HG02642 (cell line): ENCODE data around the gene SPPL3.
"Not testable (repeated sequence)": the region's sequence is repeated elsewhere in the genome, so short reads cannot be mapped to it uniquely, and the experiment has no call there.

Experiments used
- ATAC-seq: cut with Tn5 transposase; IDR thresholded peaks from one replicate; pipeline ENCODE4 v1.9.1; 2021; ENCODE audit warnings: mild to moderate bottlenecking; ENCODE audit not compliant: unreplicated experiment, poor library complexity

Gene SPPL3

GRCh38 chr12:120922279-120922678 is 18.1 kb upstream of the SPPL3 start:
- no peak for ATAC-seq

DNA sequence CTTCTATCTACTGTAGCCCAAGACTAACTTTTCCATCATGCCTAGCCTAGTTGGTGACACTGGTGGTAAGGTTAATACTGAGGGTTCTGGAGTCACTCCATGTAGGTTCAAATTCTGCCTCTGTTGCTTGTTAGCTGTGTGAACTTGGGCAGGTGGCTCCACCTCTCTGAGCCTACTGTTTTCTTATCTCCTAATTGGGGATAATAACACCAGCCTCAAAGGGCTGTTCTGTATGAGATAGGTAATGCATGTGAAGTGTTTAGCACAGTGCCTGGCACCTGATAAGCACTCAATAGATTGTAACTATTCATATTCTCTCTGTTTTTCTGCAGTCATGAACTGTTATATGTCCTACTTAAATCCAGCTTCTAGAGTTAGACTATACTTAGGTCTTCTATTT is 17.5 kb upstream of the SPPL3 start:
- ATAC-seq: no peak

- ATAC-seq: no peak
Measured at GRCh38 chr12:120920178-120920577, 16.0 kb upstream of the SPPL3 start.

DNA sequence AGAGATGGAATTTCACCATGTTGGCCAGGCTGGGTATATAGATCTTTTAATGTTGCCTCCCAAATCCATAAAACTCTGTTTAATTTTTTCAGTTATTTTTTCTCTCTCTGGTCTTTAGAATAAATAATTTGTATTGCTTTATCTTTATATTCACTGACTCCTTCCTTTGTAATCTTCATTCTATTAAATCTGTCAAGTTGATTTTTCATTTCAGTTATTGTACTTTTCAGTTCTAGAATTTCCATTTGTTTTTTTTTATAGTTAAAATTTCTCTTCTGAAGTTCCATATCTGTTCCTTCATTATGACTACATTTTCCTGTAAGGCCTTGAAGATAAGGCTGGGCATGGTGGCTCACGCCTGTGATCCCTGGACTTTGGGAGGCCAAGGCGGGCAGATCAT is 13.6 kb upstream of the SPPL3 start:
- no peak for ATAC-seq

DNA sequence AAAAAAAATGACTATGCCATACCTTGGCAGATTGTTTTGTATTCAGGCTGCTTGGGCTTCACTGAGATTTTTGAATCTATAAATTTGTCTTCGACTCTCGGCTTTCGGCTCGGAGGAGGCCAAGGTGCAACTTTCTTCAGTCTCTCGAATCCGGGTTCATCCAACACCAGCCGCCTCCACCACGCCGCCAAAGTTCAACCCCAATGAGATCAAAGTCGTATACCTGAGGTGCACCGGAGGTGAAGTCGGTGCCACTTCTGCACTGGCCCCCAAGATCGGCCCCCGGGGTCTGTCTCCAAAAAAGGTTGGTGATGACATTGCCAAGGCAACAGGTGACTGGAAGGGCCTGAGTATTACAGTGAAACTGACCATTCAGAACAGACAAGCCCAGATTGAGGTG is 12.4 kb upstream of the SPPL3 start:
- no peak for ATAC-seq

DNA sequence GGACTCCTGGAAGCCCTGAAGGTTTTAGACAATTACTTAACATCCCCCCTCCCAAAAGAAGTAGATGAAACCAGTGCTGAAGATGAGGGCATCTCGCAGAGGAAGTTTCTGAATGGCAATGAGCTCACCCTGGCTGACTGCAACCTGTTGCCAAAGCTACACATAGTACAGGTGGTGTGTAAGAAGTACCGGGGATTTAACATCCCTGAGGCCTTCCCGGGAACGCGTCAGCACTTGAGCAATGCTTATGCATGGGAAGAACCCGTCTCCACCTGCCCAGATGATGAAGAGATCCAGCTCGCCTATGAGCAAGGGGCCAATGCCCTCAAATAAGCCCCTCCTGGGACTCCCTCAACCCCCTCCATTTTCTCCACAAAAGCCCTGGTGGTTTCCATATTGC is 10.6 kb upstream of the SPPL3 start:
- ATAC-seq: no peak

DNA sequence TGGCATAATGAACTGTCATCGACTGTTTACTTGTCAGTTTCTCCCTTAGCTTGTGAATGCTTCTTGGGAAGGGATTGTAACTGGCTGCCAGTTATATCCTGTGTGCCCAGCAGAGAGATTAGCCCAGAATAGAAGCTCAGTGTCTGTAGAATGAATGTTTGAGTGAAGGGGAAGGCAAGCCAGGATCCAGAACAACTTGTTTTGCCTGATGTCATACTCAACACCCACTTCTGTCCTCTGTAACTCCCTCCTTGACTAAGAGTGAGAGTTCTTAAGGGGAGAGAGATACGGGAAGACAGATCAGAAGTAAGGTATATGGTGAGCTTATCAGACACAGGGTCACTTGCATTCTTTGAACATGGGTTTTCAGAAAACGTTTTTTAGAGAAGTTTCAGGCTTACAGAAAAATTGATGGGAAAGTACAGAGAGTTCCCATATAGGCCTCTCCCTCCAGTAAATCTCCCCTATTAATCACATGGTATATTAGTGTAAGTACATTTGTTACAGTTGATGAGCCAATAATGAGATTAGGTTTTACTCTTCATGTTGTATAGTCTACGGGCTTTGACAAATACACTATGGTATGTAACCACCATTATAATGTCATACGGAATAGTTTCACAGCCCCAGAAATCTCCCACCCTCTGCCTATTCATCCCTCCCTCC is 5.6 kb upstream of the SPPL3 start:
- no peak for ATAC-seq

DNA sequence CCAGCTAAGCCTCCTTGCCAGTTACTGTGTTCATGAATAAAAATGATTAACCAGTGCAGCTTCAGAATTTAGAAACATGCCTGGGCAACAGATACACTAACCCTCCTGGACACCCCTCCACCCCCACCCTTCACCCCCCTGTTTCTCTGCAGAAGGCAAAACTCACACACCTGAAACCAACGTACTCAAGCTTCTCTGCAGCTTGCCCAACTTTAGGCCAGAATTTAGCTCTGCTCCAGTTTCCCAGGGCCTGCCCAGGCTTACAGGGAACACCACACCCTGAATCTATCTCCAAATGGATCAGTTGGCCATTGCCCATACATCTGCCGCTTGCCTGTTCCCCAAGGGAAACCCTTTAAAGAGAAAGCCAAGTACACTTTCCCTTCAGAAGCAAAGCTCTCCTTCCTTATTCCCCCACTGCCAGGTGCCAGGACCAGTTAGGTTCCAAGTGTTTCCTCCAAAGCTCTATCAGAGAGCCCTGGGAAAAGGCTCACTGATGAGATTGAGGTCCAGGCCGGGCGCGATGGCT is 1.8 kb upstream of the SPPL3 start:
- ATAC-seq: no peak

DNA sequence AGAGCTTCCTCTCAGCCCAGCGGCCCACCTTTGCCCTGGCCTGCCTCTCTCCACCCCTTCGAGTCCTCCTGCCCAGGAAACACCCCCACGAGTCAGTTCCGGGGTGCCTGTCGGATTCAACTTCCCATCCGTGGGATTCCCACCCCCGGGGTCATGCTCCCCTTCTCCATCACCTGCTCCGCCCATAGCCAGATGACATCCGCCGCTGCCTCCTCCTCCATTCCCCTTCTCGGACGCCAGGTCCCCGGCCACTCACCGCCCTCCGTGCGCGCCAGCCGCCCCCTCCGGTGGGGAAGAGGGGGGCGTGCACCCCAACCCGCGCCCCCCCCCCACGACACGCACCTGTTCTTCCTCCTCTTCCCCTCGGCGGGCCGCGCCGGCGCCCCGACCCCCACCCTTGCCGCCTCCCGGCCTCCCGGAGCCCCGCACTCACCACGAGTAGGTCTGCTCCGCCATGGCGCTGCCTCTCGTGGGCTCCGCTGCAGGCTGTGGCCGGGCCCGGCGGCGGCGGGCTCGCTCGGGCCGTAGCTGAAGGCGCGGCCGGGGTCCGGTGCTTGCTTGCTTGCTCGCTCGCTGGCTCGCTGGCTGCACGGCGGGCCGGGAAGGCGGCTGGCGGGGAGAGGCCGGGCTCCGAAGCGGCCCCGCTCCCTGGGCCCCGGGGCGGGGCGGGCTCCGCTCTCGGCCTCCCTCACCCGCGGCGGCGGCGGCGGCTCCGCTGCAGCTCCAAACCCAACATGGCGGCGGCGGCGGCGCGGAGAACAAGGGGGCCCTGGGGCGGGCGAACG is 554 bp downstream of the SPPL3 start:
- ATAC-seq: peak; percentile 50

- ATAC-seq: no peak
Measured at GRCh38 chr12:120902846-120903411, 1.2 kb downstream of the SPPL3 start.

DNA sequence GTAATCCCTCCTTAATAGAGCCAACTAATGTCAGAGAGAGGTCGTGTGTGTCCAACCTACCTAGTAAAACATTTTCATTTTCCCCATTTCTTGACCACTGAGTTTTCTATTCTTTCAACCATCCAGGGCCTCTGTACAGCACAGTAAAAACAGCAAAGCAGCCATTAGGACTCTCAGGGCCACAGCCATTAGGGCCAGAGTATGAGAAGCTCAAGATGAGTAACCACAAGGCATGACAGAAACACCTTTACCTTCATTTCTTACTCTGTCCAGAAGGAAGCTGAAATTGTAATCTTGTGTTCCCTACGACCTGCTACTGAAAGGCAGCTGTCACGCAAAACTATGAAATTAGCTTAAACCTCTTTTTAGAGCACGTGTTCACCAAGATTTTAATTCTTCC is 2.3 kb downstream of the SPPL3 start:
- no peak for ATAC-seq

DNA sequence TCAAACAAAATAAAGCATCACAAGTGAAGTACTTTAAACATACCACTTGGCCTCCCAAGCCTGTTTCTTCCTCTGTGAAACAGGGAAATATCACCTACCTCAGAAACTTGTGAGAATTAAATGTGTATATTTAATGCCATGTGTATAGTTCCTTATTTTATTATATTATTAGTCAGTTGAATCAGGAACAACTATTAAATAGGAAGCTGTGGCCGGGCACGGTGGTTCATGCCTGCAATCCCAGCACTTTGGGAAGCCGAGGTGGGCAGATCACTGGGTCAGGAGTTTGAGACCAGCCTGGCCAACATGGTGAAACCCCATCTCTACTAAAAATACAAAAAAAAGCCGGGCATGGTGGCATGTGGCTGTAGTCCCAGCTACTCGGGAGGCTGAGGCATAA is 3.1 kb downstream of the SPPL3 start:
- ATAC-seq: not testable (repeated sequence)

DNA sequence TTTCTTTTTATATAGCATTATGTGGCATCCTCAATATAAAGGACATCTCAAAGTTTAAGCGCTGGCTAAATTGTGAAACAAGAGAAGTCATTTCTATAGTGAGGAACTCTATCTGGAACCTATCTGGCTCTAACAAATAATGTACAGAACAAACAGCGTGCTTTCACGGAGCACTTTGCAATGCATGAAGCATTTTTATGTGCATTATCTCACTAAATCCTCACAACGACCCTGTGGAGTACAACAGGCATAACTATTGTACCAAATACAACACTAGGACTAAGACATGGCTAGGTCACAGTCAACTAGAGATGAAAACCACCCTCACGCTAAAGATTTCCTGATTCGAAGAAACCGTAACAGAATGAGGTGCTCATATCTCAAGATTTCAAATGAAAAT is 8.6 kb downstream of the SPPL3 start:
- ATAC-seq: no peak

DNA sequence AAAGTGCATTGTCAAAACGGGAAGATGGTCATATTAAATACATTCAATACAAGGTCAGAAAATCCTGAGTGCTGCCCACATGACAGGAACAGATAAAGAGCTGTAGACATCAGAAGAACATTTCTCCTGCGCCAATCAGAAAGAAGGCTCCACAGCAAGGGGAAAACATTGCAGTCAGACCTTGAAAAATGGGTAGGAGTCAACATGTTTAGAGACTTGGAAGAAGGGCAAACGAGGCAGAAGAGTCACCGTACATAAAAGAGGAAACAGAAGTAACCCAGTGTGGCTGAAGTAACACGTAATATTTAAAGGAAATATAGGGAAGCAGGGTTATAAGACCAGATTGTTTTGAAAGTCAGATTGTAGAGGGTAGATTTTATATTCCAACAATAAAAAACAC is 11.9 kb downstream of the SPPL3 start:
- ATAC-seq: no peak

GRCh38 chr12:120890963-120891362 is 13.2 kb downstream of the SPPL3 start:
- no peak for ATAC-seq

DNA sequence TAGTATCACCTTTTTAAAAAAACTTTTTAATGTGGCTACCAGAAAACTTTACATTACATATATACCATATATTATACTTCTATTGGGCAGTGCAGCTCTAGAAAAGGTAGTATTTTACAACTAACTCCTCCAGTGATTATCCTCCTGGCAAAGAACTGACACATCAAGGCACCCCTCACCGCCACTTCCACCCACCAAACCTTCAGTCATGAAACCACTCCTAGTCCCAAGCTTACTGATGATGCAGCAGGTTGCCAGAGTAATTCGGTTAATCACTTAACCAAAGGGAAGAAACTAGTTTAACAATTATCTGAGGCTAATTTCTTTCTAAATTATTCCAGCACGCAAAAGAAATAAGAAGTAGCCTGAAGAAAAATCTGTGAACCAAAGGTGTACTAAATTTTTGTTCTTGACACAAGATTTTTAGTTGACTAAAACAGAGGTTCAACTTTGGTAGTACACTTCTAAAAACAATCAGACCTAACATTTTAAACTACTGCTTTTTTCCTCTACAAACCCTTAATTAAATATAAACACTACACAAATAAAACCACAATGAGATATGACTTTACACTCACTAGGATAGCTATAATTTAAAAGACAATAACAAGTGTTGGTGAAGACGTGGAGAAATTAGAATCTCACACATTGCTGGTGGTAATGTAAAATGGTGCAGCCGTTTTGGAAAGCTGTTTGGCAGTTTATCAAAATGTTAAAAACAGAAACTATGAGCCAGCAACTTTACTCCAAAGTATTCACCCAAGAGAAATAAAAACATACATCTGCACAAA is 16.7 kb downstream of the SPPL3 start:
- no peak for ATAC-seq

GRCh38 chr12:120886199-120887018 is 17.7 kb downstream of the SPPL3 start:
- ATAC-seq: peak; percentile 66

GRCh38 chr12:120885521-120885920 is 18.6 kb downstream of the SPPL3 start:
- no peak for ATAC-seq

- no peak for ATAC-seq
Measured at GRCh38 chr12:120884644-120885043, 19.5 kb downstream of the SPPL3 start.

- no peak for ATAC-seq
Measured at GRCh38 chr12:120882055-120882555, 22.1 kb downstream of the SPPL3 start.
